Hematopoietic multipotent progenitor cell treated with erythropoietin and hydrocortisone succinate and interleukin-3 and kit ligand, for 17 days (in vitro differentiated cells): ENCODE results near the gene UNC5B.

Experiments
- DNase-seq: peaks from one replicate; pipeline ENCODE4 v3.0.0-alpha.2; 2015; ENCODE audit warnings: low spot score

Gene UNC5B

DNA sequence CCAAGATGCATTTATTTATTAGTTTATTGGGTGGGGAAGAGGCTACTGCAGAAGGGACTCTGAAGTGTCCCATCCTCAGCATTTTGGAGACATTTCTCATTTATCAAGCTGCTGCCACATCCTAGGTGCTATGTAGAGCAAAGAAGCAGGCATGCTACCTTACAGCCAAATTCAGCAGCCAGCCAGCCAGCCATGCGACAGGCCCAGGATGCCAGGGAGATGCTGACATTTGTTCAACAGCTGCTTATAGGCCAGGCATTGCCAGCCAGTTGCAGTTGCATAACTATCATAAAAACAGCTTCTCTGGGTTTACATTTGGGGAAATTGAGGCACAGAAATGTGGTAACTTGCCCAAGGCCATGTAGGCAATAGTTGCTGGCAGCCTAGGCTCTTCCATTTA, 109.0 kb downstream of the UNC5B start:
- DNase-seq: no peak

DNA sequence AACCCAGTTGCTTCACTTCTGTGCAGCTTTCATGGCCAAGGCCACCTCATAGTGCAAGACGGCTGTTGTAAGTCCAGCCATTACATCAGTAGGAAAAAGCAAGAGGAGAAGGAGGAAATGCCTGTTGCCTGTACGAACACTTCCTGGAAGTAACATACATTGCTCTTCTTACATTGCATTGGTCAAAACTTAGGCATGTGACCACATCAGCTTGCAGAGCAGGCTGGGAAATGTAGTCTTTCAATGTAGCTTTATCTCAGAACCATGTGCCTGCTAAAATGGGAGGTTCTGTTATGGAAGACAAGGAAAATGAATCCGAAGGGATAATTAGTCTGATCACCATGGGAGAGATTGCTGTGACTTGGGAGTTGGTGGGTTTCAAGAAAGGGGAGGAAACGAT, 111.0 kb downstream of the UNC5B start:
- peak; percentile 10 for DNase-seq

DNA sequence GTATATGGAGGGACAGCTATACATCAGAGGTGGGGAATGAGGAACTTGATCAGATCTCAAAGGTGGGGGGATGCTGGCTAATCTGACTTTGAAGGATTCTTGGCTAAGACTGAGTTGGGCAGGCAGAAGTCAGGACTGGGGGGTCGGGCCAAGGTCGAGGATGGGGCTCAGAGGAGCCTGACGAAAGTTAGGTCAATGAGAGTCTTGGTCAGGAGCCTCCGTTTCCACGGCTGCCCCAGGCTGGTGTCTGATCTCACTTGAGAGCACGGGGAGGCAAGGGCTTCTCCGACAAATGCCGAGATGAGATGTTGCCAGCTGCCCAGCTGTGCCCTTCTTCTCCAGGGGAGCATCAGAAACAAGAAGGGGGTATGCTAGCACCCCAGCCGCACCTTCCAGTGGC, 112.4 kb downstream of the UNC5B start:
- no peak for DNase-seq

DNA sequence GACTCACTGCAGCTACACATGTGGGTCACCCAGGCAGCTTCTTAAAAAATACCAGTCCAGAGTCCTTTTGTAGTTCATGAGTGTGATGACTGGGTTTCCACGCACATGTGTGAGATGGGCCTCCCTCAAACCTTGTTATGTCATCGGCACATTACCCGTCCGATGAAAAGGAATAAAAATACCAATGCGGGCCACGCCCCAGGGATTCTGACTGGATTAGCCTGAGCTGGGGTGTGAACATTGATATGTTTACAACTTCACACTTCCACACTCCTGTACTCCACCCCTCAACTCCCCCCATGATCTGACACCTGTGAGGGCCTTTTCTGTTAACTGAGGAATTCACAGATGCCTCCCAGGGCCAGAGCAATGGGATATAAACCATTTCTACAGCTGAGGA, 112.9 kb downstream of the UNC5B start:
- DNase-seq: no peak

DNA sequence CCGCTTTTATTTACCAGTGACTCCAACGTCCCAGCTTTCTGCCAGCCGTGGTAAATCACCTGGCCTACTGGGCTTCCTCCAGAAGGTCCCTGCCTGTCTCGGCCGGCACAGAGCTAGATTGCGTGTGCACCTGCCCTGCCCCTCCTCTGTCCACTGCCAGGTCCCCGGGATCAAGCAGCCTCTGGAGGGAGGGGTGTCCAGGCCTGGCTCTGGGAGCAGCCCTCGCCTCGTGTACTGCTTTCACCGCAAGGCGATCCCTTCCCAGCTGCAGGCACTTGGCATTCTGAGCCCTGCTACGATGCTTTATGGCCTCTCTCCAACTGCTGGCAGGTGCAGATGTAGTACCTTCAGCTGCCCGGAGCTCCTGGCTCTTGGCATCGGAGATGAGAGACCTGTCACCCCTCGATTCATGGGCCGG, 114.1 kb downstream of the UNC5B start:
- no peak for DNase-seq

DNA sequence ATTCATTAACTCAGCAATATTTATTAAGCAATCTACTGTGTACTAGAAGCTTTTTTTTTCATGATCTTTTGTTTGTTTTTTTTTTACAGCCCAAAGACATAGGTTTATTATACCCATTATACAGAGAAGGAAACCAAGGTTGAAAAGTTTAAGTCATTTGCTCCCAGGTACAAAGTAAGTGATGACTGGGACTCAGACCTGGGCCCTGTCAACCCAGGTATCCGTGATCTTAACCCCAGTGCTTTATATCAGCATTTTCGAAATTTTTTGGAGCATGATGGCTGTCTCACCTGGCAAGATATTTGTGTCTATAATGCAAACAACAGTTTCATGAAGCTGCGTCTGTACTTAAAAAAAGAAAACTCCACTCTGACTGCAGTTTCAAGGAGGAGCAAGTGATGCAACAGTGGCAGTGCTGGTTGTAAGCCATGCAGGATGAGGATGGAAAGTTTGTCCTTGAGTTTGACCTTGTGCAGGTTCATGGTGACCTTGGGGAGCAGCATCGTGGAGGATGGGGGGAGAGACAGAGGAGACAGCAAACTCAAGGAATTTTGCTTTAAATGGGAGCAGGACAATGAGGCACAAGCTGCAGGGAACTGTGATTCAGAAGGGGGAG, 118.5 kb downstream of the UNC5B start:
- DNase-seq: no peak

DNA sequence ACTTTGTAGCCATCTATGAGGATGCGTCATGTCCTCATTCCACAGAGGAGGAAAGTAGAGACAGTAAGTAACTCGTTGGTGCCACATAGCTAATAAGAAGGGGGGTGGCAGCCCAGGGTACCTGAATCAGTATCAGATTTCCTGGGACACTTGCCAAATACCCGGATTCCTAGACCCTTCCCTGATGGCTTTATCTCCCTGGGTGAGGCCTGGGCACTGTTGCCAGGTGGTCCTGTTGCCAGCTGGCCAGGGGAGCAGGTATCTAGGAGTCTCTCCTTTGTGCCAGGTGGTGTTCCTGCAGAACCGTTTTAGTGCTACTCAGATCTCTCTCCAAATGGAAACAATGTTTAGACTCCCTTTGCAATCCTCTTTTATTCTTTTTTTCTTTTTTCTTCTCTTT, 119.4 kb downstream of the UNC5B start:
- DNase-seq: no peak

DNA sequence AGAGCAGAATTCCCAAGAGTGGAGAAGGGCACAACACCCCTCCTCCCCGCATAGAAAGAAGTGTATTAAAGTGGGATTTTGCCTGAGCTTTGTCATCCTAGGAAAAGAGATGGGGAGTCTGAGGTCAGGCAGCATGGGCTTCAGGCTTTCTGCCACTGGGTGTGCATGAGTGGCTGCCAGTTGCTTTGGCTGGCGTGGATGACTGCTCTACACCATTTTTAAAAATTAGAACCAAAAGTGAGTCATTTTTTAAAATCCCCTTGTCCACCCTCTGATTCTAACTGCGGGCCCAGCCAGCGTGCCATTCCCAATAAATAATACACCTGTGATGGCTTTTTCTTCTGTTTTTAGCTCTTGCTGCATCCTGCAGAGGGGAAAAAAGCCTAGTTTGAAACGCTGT, 120.1 kb downstream of the UNC5B start:
- no peak for DNase-seq

DNA sequence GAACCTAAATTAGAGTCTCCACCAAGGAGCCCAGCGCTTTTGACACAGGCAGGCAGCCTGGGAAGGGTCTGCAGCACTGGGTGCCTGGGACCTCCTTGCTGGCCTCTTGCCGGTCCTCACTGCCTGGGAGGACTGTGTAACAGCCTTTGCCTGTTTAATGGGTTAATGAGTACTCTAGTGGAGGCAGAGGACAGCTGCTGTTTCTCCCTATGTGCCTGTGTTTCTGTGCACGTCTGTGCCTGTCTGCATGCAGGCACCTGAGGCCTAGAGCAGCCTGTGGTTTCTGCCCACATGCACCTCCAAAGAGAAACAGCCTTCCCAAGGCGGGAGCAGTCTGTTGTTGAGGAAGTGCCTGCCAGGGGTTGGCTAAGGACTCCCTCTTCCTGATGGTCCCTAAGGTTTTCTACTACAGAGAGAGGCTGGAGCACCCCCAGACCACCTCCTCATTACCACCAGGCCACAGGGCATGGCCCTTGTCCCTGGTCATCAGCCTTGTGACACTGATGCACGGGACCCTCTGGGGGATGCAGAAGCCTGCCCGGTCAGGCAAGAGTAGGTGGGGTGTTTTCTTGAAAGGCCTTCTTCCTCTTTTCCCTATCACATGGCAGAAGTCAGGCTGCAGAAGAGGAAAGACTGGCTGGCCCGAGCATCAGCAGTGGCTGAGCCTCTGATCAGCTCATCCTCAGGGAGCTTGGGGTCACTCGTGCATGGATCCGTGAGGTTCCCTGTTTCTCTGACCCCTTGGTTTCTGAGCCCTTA, 120.9 kb downstream of the UNC5B start:
- no peak for DNase-seq

DNA sequence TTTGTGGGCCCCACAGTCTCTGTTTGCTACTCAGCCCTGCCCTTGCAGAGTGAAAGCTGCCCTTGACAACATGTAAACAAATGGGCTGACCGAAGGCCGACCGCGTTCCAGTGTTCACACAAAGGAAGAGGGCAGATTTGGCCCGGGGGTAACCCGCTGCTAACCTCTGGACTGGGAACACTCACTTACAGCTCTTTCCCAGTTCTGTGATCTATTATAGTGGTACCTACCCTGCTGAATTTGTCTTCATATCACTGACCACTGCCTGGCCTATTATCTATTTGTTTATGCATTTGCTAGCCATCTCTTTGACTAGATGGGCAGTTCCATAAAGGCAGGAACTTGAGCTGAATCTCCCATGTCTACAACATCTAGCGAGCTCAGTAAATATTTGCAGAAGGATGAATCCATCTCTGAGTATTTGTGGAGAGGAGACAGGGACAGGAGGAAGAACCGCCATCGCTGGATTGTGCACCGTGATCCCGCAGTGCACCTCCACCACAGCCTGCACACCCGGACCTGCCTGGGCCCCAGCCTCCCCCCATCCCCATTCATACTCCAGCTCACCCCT, 121.9 kb downstream of the UNC5B start:
- DNase-seq: no peak

DNA sequence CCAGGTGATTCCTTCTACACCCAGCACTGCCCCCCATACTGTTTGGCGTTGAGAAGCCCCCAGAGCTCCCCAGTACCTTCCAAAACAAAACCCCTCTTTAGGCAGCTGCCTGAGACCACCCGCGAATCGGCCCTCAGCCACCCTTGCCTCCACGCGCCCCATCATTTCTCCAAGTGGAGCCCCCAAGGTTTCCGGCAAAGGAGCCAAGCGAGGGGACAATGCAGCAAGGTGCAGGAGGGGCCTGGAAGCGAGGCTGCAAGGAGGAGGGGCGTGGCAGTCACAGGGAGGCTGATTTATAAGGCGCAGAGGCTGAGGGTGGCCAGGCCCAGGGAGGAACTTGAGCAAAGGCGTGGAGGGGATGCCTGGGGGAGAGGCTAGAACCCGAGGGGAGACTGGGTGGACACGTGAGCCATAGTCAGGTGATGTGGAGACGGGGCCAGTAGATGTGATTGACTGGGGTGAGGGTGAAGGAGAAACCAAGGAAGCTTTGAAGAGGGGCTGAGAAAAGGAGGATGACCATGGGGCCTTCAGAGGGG, 122.9 kb downstream of the UNC5B start:
- no peak for DNase-seq

DNA sequence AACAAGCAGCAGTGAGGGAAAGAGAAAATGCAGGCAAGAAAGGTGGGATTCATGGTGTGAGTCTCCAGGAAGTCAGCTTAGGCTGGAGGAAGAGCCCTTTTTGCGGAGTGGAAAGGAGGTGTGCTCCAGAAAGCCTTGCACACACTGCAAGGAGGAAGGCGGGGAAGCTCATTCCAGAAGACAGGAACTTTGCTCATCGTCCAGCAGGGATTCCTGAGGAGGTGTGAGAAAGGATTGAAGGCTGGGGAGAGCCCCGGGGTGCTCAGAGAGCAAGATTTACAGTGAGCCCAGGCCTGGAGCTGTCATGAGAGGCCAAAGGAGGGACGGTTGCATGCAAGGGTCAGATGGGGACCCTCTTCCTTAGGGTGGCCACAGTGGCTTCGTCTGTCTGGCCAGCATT, 124.3 kb downstream of the UNC5B start:
- no peak for DNase-seq

DNA sequence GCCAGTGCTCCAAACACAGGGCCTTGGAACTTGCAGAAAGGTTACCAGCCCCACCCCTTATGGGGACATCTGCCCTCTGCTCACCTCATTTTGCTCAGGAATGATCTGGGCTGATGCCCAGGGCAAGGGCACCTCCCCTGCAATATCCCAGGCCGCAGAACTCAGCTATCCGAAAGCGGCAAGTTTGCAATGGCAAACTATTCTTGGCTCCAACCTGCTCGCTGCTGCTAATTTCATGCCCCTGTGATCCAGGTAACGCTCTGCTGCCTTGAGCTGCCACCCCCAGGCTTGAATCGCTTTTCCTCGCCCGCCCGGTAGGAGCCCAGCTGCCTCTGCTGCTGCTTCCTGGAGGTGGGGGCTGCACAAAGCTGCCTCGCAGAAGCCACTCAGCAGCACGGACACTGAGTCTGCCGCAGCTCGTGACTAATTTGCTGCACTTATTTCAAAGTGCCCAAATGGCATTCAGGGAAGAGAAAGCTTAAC, 124.9 kb downstream of the UNC5B start:
- DNase-seq: no peak

DNA sequence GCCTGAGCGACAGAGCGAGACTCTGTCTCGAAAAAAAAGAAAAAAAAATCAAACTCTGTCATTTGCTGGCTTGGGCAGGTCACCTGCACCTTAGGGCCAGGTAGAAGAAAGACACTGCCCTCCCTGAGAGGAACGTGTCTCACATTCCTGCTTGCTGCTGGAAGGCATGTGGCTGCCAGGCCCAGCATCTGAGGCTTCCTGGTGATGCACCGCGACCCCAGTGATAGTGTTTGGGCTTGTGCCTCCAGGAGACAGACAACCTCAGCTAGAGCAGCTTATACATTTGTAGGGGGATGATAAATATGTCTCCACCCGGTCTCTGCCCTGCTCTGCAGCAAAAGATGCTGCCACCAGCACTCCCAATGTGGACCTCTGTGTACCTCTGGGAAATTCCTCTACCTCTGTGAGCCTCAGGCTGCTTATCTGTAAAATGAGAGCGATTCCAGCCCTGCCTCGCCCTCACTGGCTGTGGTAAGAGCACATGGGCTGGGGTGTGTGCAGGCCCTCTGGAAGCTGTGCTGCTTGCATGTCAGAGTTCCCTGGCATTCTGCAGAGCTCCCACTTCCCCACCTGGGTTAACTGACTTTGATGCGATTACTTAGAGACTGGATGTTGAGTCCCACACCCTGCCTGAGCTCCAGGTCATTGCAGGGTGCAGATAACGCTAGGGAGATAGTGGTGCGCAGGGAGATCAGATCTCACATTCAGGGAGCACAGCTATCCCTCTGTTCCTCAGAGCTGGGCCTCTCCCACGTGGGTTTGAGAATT, 126.5 kb downstream of the UNC5B start:
- DNase-seq: no peak

DNA sequence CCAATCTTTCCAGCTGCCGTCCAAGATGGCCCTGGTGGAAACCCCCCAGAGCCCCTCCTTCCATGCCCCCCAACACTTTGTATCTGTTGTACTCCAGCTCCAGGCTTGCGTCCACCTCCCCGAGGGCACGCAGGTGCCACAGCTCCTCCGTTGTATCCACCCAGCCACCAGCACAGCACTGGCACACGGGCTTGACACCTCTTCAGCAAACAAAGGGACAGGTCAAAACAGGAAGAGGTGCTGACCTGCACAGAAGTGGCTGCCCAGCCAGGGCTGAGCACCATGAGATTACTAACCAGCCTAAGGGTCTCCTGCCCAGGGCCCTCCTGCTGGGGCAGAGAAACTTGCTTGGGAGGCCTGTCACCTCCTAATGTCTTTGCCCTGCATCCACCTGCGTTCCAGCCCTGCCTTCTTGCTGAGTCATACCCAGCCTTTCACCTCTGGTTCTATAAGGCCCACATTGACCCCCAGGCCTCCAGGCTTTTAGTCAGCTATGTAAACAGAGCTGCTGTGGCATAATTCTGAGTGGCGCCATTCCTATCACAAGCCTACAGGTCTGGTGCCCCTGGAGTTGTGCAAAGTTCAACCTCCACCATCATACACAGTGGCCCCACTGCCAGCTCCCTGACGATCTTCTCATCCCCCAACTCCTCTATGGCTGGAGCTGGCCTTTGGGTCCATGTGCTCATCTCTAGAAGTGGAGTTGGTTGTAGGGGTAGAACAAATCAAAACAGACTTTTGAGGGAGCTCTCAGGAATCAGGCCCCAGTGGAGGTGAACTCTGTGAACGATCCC, 127.6 kb downstream of the UNC5B start:
- DNase-seq: no peak

DNA sequence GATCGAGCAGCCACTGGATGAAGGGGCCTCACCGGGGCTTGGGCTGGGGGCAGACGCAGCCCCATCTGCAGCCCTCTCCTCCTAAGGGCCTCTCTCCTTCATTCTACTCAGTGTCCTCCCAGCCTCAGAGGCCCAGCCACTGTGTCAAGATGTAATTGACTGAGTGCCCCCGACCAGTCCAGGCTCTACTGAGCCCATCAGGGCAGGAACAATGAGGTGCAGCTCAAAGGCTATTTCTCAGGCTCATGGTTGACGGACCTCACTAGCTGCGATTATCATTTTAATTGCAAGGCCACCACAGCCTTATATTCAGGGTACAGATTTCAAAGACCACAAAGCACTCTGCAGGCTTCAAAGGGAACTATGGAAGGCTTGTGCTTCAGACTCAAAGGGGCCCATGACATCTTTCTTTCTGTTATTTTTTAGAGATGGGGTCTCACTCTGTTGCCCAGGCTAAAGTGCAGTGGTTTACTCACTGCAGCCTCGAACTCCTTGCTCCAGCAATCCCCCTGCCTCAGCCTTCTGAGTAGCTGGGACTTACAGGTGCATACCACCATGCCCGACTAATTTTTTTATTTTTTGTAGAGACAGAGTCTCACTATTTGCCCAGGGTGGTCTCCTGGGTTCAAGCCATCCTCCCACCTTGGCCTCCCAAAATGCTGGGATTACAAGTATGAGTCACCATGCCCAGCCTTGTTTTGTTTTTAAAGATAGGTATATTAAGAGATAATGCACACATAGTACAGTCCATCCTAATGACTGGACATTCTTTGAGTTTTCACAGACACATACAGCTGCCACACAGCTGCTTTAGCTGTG, 130.4 kb downstream of the UNC5B start:
- no peak for DNase-seq

DNA sequence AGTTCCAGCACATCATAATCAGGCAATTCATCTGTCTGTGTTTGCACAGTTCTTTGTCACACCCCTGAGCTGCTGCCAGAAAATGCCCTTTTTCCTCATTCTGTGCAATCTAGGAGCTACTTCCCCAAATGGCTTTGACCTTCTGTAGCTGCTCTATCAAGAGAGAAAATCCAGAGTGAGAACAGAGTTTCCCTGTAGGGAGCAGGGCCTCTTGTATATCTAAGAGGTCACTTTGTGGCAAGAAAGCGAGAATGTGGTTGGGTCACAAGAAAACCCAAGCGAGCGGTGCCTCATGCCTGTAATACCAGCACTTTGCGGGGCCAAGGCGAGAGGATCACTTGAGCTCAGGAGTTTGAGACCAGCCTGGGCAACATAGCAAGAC, 131.0 kb downstream of the UNC5B start:
- DNase-seq: no peak

DNA sequence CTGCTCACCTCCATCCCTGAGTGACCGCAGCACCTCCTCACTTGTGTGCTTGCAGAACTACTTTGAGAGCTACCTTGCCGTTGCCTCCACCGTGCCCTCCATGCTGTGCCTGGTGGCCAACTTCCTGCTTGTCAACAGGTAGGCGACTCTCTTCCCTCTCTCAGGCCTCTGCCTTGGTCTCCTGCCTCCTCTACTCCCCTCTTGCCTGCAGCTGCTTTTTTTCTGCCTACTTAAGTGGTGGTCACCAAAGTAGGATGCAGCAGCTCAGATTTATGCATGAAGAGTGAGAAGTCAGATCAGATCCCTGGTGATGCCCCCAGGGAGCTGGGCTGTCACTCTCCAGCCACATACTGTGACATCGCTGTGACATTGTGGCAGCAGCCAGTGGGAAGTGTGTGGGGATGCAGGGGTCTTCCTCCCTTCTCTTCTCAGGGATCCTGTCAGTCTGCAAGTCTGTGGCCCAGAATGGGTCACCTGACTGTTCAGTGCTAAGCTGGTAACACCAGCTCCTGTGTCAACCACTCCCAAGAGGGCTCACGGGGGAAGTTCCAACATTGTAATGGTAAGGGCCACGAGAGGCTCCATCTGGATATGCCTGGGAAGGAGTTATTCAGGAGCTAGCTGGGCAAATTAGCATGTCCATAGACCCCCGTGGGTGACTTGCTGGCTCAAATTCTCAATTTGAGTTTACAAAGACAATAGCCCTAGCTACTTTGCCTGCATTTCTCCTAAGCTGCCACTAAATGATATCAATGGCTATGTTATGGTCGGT, 132.0 kb downstream of the UNC5B start:
- DNase-seq: no peak

DNA sequence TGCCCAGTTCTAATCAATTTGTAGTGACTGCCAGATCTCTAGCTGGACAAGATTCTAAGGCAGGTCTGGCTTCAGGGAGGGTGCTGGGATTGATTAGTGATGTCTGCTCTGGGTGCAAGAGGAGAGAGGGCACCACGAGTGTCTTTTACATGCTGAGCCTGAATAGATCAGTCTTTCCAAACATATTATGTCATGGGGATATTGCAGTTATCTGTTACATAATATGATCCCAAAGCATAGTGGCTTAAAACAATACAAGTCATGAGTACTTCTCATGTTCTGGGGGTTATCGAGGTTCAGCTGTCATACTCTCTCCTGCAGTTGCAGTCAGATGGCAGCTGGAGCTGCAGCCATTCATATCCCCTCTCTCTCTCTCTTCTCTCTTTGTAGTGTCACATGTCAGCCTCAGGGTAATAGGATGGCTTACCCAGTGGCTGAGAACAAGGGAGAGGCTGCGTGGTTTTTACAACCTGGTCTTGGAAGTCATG, 132.7 kb downstream of the UNC5B start:
- DNase-seq: no peak

DNA sequence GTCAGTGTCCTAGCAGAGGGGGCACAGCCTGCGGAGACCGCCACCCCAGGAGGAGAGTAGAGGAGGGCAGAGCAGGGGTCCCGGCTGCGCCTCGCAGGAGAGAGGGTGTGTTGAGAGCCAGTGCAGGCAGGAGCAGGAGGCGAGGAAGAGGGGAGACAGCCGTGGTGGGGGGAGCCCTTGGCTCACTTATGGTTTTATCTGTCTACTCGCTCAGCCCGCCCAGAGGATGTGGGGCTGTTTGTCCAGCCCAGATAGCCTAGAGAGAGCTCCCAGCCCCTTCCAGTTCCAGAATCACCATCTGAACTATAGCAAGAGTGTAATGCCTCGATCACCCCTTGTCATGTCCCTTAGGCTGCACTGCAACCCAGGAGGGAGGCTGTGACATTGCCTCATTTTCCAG, 133.3 kb downstream of the UNC5B start:
- DNase-seq: no peak
